Esophagus muscularis mucosa (tissue), 3 donors: Measurements from ENCODE around the gene PADI6.

Source experiments
- POLR2A ChIP-seq: fragments of 450-650 bp; IDR thresholded peaks from one replicate; pipeline ENCODE4 v1.6.1; 2017; ENCODE audit warnings: antibody characterized with exemption, moderate library complexity, mild to moderate bottlenecking, low read depth
- TF ChIP-seq, protein P1 (sequence below), 3 experiments: fragments of 200-600 bp in 2 of 3; fragments of 450-650 bp in 1 of 3; sonication (generic) in 2 of 3; IDR thresholded peaks; one replicate each; pipeline ENCODE4 v1.5.1; 2017 to 2019; ENCODE audit warnings: antibody characterized with exemption in 3 of 3, mild to moderate bottlenecking in 2 of 3, moderate library complexity in 1 of 3

DNA sequence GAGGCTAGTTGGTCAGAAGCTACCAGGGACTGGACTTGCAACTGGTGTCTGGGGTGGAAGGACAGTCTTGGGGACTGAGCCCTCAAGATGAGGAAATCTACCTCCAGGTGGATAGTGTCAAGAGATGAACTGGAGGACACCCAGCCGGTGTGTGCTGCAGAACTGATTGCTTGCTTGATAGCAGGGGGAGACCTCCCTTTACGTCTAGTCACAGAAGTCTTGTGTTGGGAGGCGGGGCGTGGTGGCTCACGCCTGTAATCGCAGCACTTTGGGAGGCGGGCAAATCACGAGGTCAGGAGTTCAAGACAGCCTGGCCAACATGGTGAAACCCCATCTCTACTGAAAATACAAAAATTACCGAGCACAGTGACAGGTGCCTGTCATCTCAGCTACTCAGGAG is 62.6 kb downstream of the PADI6 start:
- TF ChIP-seq, protein P1, sequence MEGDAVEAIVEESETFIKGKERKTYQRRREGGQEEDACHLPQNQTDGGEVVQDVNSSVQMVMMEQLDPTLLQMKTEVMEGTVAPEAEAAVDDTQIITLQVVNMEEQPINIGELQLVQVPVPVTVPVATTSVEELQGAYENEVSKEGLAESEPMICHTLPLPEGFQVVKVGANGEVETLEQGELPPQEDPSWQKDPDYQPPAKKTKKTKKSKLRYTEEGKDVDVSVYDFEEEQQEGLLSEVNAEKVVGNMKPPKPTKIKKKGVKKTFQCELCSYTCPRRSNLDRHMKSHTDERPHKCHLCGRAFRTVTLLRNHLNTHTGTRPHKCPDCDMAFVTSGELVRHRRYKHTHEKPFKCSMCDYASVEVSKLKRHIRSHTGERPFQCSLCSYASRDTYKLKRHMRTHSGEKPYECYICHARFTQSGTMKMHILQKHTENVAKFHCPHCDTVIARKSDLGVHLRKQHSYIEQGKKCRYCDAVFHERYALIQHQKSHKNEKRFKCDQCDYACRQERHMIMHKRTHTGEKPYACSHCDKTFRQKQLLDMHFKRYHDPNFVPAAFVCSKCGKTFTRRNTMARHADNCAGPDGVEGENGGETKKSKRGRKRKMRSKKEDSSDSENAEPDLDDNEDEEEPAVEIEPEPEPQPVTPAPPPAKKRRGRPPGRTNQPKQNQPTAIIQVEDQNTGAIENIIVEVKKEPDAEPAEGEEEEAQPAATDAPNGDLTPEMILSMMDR (IDR thresholded peaks at IDR 0.05) = no peak
- no peak for TF ChIP-seq POLR2A
